ENCODE data around the gene ZCWPW2.

The ZCWPW2 gene, protein sequence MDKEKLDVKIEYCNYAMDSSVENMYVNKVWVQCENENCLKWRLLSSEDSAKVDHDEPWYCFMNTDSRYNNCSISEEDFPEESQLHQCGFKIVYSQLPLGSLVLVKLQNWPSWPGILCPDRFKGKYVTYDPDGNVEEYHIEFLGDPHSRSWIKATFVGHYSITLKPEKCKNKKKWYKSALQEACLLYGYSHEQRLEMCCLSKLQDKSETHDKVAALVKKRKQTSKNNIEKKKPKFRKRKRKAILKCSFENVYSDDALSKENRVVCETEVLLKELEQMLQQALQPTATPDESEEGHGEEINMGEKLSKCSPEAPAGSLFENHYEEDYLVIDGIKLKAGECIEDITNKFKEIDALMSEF

GRCh38 chr3:28348629-28349468 is at the start of gene ZCWPW2, which contains the start of gene AZI2:
ZCWPW2 (plus strand) TSS chr3:28348721; CDS start chr3:28413069, 64,348 bp downstream.
AZI2 (minus strand) TSS chr3:28348824; CDS start chr3:28340617, 8,207 bp downstream.
- Histone ChIP-seq H3K4me1 (ENCODE audit: control insufficient read depth in 1 of 2, insufficient read depth in 1 of 2, low read depth in 1 of 2, low read length in 1 of 2) (peaks cover 39 to 53% of the 10 kb centered on the region in 2 experiments), H3K9me3 (no peaks in the 10 kb centered on the region)

DNA sequence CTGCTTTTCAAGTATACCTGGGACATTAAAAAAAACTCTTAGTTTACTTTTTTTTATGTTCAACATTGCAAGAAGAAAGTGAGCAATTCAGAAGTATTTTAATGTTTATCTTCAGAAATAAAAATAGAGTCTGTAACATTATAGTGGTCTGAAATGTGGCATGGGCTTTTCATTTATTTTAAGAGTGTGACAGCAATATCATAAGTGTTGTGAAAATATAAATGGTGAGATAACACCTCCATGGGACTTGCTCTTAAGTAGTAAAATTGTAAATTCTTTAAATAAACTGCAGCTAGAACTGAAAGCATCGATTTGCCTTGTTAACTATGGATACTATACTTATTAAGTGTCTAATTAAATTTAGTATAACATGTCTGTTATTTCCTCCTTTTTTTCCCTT is 48.8 kb upstream of the ZCWPW2 start:
- Histone ChIP-seq H3K36me3 (no peaks in the 10 kb centered on the region), H3K4me3 (ENCODE audit: low read depth in 1 of 2, low read length in 1 of 2) (no peak overlapping the region), H3K27ac (no peak overlapping the region), H3K9me3 (no peaks in the 10 kb centered on the region), H3K4me1 (ENCODE audit: control insufficient read depth in 1 of 2, insufficient read depth in 1 of 2, low read depth in 1 of 2, low read length in 1 of 2) (no peaks in the 10 kb centered on the region), H3K27me3 (no peaks in the 10 kb centered on the region)
- TF ChIP-seq CTCF (IDR thresholded peaks at IDR 0.05), result no peak

More at GRCh38 chr3:28348629-28349468, at the start of gene ZCWPW2, which contains the start of gene AZI2:
- Histone ChIP-seq H3K36me3 (no peaks in the 10 kb centered on the region), H3K27me3 (no peaks in the 10 kb centered on the region), H3K27ac (peak within 1 kb of the TSS; percentile 93), H3K4me3 (ENCODE audit: low read depth in 1 of 2, low read length in 1 of 2) (peak within 1 kb of the TSS; percentile 88 to 94)
- TF ChIP-seq CTCF (IDR thresholded peaks at IDR 0.05), result peak; percentile 37

DNA sequence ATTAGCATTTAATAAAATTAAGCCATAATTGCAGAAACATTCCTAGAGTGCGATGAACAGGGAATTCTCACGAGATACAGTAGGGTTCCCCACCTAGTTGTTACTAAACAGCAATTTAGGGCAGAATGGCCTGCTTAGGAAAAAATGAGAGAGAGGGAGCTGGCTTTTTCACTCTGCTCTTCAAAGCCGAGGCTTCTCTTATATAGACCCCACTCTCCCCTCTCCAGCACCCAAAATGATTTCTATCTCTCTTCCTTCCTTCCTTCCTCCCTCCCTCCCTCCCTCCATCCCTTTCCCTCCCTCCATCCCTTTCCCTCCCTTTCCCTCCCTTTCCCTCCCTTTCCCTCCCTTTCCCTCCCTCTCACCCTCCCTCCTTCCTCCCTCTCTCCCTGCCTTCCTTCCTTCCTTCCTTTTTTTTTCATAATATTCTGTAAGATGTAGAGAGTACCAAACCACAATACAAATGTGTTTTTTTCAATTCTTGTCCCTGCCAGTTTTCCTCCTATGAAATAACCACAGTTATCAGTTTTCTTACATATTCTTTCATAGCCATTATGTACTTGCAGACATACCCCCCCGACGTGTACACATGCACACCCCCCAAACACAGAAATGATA is 48.1 kb upstream of the ZCWPW2 start:
- H3K27ac ChIP-seq, result no peak overlapping the region
- H3K9me3 ChIP-seq, result no peaks in the 10 kb centered on the region
- H3K4me1 ChIP-seq (ENCODE audit: control insufficient read depth in 1 of 2, insufficient read depth in 1 of 2, low read depth in 1 of 2, low read length in 1 of 2), result no peaks in the 10 kb centered on the region
- no peak for TF ChIP-seq CTCF (IDR thresholded peaks at IDR 0.05)
- H3K4me3 ChIP-seq (ENCODE audit: low read depth in 1 of 2, low read length in 1 of 2), result no peak overlapping the region
- no peaks in the 10 kb centered on the region for H3K36me3 ChIP-seq
- no peaks in the 10 kb centered on the region for H3K27me3 ChIP-seq

DNA sequence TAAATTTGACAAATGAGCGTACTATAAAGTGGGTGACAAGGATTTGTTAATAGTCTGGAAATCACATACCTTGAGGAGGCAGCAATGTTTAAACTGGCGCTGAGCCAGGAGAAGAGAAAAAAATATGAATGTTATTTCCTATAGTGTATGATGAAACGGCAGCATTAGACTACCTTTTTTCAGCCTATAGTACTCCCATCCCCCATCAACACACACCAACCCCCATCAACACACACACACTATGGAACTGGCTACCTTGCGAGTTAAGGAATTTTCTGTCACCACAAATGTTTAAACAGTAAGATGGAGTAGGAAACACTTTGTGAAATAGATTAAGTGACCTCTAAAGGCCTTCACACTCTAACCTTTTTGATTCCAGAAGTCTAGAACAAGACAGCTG is 46.8 kb upstream of the ZCWPW2 start:
- no peaks in the 10 kb centered on the region for H3K27me3 ChIP-seq
- no peak overlapping the region for H3K27ac ChIP-seq
- no peak overlapping the region for H3K4me3 ChIP-seq (ENCODE audit: low read depth in 1 of 2, low read length in 1 of 2)
- no peaks in the 10 kb centered on the region for H3K4me1 ChIP-seq (ENCODE audit: control insufficient read depth in 1 of 2, insufficient read depth in 1 of 2, low read depth in 1 of 2, low read length in 1 of 2)
- no peaks in the 10 kb centered on the region for H3K36me3 ChIP-seq
- TF ChIP-seq CTCF (IDR thresholded peaks at IDR 0.05), result no peak
- no peaks in the 10 kb centered on the region for H3K9me3 ChIP-seq

- no peak overlapping the region for H3K4me3 ChIP-seq (ENCODE audit: low read depth in 1 of 2, low read length in 1 of 2)
- H3K27ac ChIP-seq, result no peak overlapping the region
- no peak for TF ChIP-seq CTCF (IDR thresholded peaks at IDR 0.05)
- no peaks in the 10 kb centered on the region for H3K36me3 ChIP-seq
- H3K4me1 ChIP-seq (ENCODE audit: control insufficient read depth in 1 of 2, insufficient read depth in 1 of 2, low read depth in 1 of 2, low read length in 1 of 2), result no peaks in the 10 kb centered on the region
- H3K27me3 ChIP-seq, result no peaks in the 10 kb centered on the region
- H3K9me3 ChIP-seq, result no peaks in the 10 kb centered on the region
Measured at GRCh38 chr3:28308196-28308595, 40.3 kb upstream of the ZCWPW2 start.

Data from neutrophil (primary cell).